ENCODE results near the gene PLA2R1. TPM values are rescaled to one million over a fixed set of nuclear protein-coding genes. Genes with fewer than 3 reads are reported as not detected.

Gene PLA2R1
- total RNA-seq, 1 experiment from 2014 or later: 0.39 TPM

DNA sequence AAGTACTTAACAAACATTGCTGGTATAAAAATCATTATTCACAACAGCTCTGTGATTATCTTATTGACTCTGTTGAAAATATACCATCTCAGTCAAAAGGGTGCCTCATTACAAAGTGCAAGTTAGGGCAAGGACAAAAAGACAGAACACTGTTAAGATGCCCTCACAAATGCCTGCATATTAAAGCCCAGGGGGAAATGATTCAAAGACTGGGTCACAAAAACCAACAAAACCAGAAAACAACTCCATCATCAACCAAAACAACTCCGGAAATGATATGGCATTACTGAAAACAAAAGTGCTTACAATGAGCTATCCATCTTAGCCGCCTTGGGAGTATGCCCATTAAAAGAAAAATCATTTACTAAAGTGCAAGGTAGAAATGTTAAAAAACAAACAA, 9.9 kb downstream of the PLA2R1 start:
- CTCF ChIA-PET: no interaction called here
- BruUV-seq (replicated peaks): no TSS peak

DNA sequence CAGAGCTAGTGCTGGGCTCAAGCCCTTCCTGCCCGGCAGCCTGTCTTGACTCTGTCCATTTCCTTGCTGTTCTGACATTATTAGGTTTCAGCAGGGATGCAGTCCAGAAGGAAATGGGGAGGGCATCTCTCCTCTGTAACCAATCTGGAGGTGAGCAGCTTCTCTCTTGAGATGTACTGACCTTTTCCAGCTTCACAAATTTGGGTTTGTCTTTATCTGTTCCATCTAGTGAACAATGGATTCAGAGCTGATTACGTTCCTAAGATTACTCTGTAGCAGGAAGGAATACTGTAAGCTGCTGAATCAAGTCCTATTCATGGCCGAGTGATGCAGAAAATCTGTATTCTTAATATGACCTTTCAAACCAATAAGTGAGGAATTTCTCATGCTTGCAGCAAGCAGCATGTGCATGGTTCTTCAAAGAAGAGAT, 11.0 kb downstream of the PLA2R1 start:
- Mint-ChIP-seq H3K9me3 (ENCODE audit: unreplicated experiment) (no peaks in the 10 kb centered on the region), H3K27ac (ENCODE audit: unreplicated experiment) (no peak overlapping the region), H3K4me3 (ENCODE audit: unreplicated experiment) (no peak overlapping the region), H3K4me1 (ENCODE audit: low read depth, unreplicated experiment) (no peaks in the 10 kb centered on the region), H3K27me3 (ENCODE audit: insufficient read depth, unreplicated experiment) (peaks cover 16% of the 10 kb centered on the region), H3K36me3 (ENCODE audit: insufficient read depth, unreplicated experiment) (no peaks in the 10 kb centered on the region)
- Histone ChIP-seq H3K27me3 (replicated peaks; ENCODE audit: control insufficient read depth, insufficient read depth, low read length) (no peaks in the 10 kb centered on the region), H3K4me3 (ENCODE audit: low read depth, low read length) (no peak overlapping the region), H3K4me1 (no peaks in the 10 kb centered on the region), H3K36me3 (ENCODE audit: control insufficient read depth, insufficient read depth, low read length) (no peaks in the 10 kb centered on the region), H3K9me3 (no peaks in the 10 kb centered on the region)
- no peak for DNase-seq
- intact Hi-C loops (cut with micrococcal nuclease; ENCODE audit: unreplicated experiment): no loop called here
- CTCF ChIA-PET: no interaction called here
- BruUV-seq (replicated peaks): no TSS peak
- no peak for TF ChIP-seq CTCF (IDR thresholded peaks at IDR 0.05; ENCODE audit: insufficient read depth in 1 of 2, low read depth in 1 of 2, low read length in 1 of 2, severe bottlenecking in 1 of 2, unreplicated experiment in 1 of 2)
- POLR2A ChIA-PET: no interaction called here

More for the DNA sequence above, 9.9 kb downstream of the PLA2R1 start:
- Histone ChIP-seq H3K36me3 (ENCODE audit: control insufficient read depth, insufficient read depth, low read length) (no peaks in the 10 kb centered on the region), H3K9me3 (no peaks in the 10 kb centered on the region), H3K27me3 (replicated peaks; ENCODE audit: control insufficient read depth, insufficient read depth, low read length) (no peaks in the 10 kb centered on the region), H3K4me1 (no peaks in the 10 kb centered on the region), H3K4me3 (ENCODE audit: low read depth, low read length) (no peak overlapping the region)
- H3K27ac Mint-ChIP-seq (ENCODE audit: unreplicated experiment): no peak overlapping the region
- intact Hi-C loops (cut with micrococcal nuclease; ENCODE audit: unreplicated experiment): no loop called here
- DNase-seq: no peak
- POLR2A ChIA-PET: no interaction called here
- H3K9me3 Mint-ChIP-seq (ENCODE audit: unreplicated experiment): no peaks in the 10 kb centered on the region
- TF ChIP-seq CTCF (IDR thresholded peaks at IDR 0.05; ENCODE audit: insufficient read depth in 1 of 2, low read depth in 1 of 2, low read length in 1 of 2, severe bottlenecking in 1 of 2, unreplicated experiment in 1 of 2): no peak
- peaks cover 16% of the 10 kb centered on the region for H3K27me3 Mint-ChIP-seq (ENCODE audit: insufficient read depth, unreplicated experiment)
- H3K36me3 Mint-ChIP-seq (ENCODE audit: insufficient read depth, unreplicated experiment): no peaks in the 10 kb centered on the region
- no peaks in the 10 kb centered on the region for H3K4me1 Mint-ChIP-seq (ENCODE audit: low read depth, unreplicated experiment)
- H3K4me3 Mint-ChIP-seq (ENCODE audit: unreplicated experiment): no peak overlapping the region

- H3K9me3 ChIP-seq: no peaks in the 10 kb centered on the region
- intact Hi-C loops (cut with micrococcal nuclease; ENCODE audit: unreplicated experiment): no loop called here
- no peaks in the 10 kb centered on the region for H3K4me1 Mint-ChIP-seq (ENCODE audit: low read depth, unreplicated experiment)
- CTCF ChIA-PET: no interaction called here
- no TSS peak for BruUV-seq (replicated peaks)
- no peaks in the 10 kb centered on the region for H3K9me3 Mint-ChIP-seq (ENCODE audit: unreplicated experiment)
- no peak for TF ChIP-seq CTCF (IDR thresholded peaks at IDR 0.05; ENCODE audit: insufficient read depth in 1 of 2, low read depth in 1 of 2, low read length in 1 of 2, severe bottlenecking in 1 of 2, unreplicated experiment in 1 of 2)
- no peak for DNase-seq
- no peaks in the 10 kb centered on the region for H3K27me3 ChIP-seq (replicated peaks; ENCODE audit: control insufficient read depth, insufficient read depth, low read length)
- H3K27ac Mint-ChIP-seq (ENCODE audit: unreplicated experiment): no peak overlapping the region
- H3K4me1 ChIP-seq: no peaks in the 10 kb centered on the region
- no peaks in the 10 kb centered on the region for H3K36me3 Mint-ChIP-seq (ENCODE audit: insufficient read depth, unreplicated experiment)
- peaks cover 16% of the 10 kb centered on the region for H3K27me3 Mint-ChIP-seq (ENCODE audit: insufficient read depth, unreplicated experiment)
- POLR2A ChIA-PET: no interaction called here
- H3K4me3 Mint-ChIP-seq (ENCODE audit: unreplicated experiment): no peak overlapping the region
- H3K36me3 ChIP-seq (ENCODE audit: control insufficient read depth, insufficient read depth, low read length): no peaks in the 10 kb centered on the region
- H3K4me3 ChIP-seq (ENCODE audit: low read depth, low read length): no peak overlapping the region
These were observed 12.3 kb downstream of the PLA2R1 start for GRCh38 chr2:160050147-160050546.

Measured in Caco-2 (cell line).